ENCODE measurements around the gene SPI1.

The SPI1 gene

GRCh38 chr11:47394322-47395222, 16.2 kb upstream of the SPI1 start:
- H3K4me3 ChIP-seq (ENCODE audit: low read depth in 1 of 5, low read length in 5 of 5): peak overlapping the region in 4 of 5 donors; percentile 13 to 55 (median 28)

DNA sequence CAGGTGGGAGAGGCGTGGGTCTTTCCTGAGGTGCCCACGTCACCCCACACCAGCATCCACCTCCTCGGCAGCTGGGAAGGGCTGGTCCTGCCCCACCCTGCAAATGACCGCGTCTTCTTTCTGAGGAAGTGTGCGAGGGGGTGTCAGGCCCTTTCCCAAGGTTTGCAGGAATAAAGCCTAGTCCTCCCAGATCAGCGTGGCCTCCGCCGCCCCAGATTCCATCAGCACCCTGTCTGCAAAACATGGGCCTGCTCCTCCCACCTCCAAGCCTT, 15.6 kb upstream of the SPI1 start:
- Histone ChIP-seq H3K27me3 (ENCODE audit: control insufficient read depth in 5 of 5, insufficient read depth in 4 of 5, low read length in 5 of 5) (no peaks in the 10 kb centered on the region), H3K9ac (ENCODE audit: low read length in 5 of 5) (peak overlapping the region in 4 of 5 donors; percentile 3 to 70 (median 34)), H3K36me3 (ENCODE audit: control insufficient read depth in 5 of 5, insufficient read depth in 5 of 5, low read length in 5 of 5) (no peaks in the 10 kb centered on the region), H3K27ac (ENCODE audit: low read depth, low read length) (peak overlapping the region; percentile 88), H3K4me1 (ENCODE audit: control insufficient read depth in 5 of 5, insufficient read depth in 5 of 5, low read length in 5 of 5) (peaks cover 0 to 65% (median 31%) of the 10 kb centered on the region in 5 donors), H3K9me3 (ENCODE audit: control insufficient read depth in 5 of 5, low read length in 5 of 5) (no peaks in the 10 kb centered on the region), H3K4me3 (ENCODE audit: low read depth in 1 of 5, low read length in 5 of 5) (peak overlapping the region in 2 of 5 donors; percentile 19 to 55)

More at GRCh38 chr11:47394322-47395222, 16.2 kb upstream of the SPI1 start:
- H3K36me3 ChIP-seq (ENCODE audit: control insufficient read depth in 5 of 5, insufficient read depth in 5 of 5, low read length in 5 of 5): no peaks in the 10 kb centered on the region
- H3K9me3 ChIP-seq (ENCODE audit: control insufficient read depth in 5 of 5, low read length in 5 of 5): no peaks in the 10 kb centered on the region
- H3K27ac ChIP-seq (ENCODE audit: low read depth, low read length): peak overlapping the region; percentile 88
- H3K9ac ChIP-seq (ENCODE audit: low read length in 5 of 5): peak overlapping the region in 4 of 5 donors; percentile 64 to 83 (median 76)
- peaks cover 0 to 62% (median 32%) of the 10 kb centered on the region in 5 donors for H3K4me1 ChIP-seq (ENCODE audit: control insufficient read depth in 5 of 5, insufficient read depth in 5 of 5, low read length in 5 of 5)
- peaks cover 0 to 2% (median 0%) of the 10 kb centered on the region in 5 donors for H3K27me3 ChIP-seq (ENCODE audit: control insufficient read depth in 5 of 5, insufficient read depth in 4 of 5, low read length in 5 of 5)

- Histone ChIP-seq H3K27ac (ENCODE audit: low read depth, low read length) (peak overlapping the region; percentile 88), H3K4me1 (ENCODE audit: control insufficient read depth in 5 of 5, insufficient read depth in 5 of 5, low read length in 5 of 5) (peaks cover 0 to 71% (median 31%) of the 10 kb centered on the region in 5 donors), H3K9me3 (ENCODE audit: control insufficient read depth in 5 of 5, low read length in 5 of 5) (no peaks in the 10 kb centered on the region), H3K36me3 (ENCODE audit: control insufficient read depth in 5 of 5, insufficient read depth in 5 of 5, low read length in 5 of 5) (no peaks in the 10 kb centered on the region), H3K4me3 (ENCODE audit: low read depth in 1 of 5, low read length in 5 of 5) (no peak overlapping the region), H3K27me3 (ENCODE audit: control insufficient read depth in 5 of 5, insufficient read depth in 4 of 5, low read length in 5 of 5) (no peaks in the 10 kb centered on the region), H3K9ac (ENCODE audit: low read length in 5 of 5) (peak overlapping the region in 4 of 5 donors; percentile 12 to 48 (median 29))
Measured at GRCh38 chr11:47393163-47394049, 15.1 kb upstream of the SPI1 start.

- H3K27me3 ChIP-seq (ENCODE audit: control insufficient read depth in 5 of 5, insufficient read depth in 4 of 5, low read length in 5 of 5): no peaks in the 10 kb centered on the region
- no peaks in the 10 kb centered on the region for H3K9me3 ChIP-seq (ENCODE audit: control insufficient read depth in 5 of 5, low read length in 5 of 5)
- H3K9ac ChIP-seq (ENCODE audit: low read length in 5 of 5): no peak overlapping the region
- peak overlapping the region; percentile 41 for H3K27ac ChIP-seq (ENCODE audit: low read depth, low read length)
- H3K36me3 ChIP-seq (ENCODE audit: control insufficient read depth in 5 of 5, insufficient read depth in 5 of 5, low read length in 5 of 5): no peaks in the 10 kb centered on the region
- no peak overlapping the region for H3K4me3 ChIP-seq (ENCODE audit: low read depth in 1 of 5, low read length in 5 of 5)
- peaks cover 0 to 77% (median 34%) of the 10 kb centered on the region in 5 donors for H3K4me1 ChIP-seq (ENCODE audit: control insufficient read depth in 5 of 5, insufficient read depth in 5 of 5, low read length in 5 of 5)
Measured at GRCh38 chr11:47392546-47393162, 14.3 kb upstream of the SPI1 start.

DNA sequence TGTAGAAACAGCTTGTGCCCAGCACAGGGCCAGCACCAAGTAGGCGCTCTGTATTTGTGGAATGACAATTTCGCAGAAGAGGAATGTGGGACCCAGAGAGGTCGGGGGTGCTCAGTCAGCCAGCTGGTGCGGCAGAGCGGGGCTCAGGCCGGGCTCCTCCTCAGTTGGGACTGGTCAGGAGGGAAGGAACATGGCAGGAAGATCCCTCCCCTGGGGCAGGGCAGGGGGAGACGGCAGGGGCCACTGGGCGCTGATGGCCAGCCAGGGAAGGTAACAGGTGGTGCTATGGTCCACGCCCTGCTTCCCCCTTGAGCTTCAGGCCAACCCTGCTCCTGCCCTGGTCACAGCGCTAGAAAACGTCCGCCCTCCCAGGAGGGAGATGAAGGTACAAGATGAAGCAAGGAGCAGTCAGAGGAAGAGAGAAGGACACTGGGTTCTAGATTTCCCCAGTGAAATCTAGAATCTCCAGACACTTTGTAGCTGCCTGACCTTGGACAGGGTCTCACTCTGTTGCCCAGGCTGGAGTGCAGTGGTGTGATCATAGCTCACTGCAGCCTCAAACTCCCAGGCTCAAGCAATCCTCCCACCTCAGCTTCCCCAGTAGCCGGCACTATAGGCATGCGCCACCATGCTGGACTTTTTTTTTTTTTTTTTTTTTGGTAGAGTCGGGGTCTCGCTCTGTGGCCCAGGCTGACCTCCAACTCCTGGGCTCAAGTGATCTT, 13.5 kb upstream of the SPI1 start:
- Histone ChIP-seq H3K4me3 (ENCODE audit: low read depth in 1 of 5, low read length in 5 of 5) (no peak overlapping the region), H3K4me1 (ENCODE audit: control insufficient read depth in 5 of 5, insufficient read depth in 5 of 5, low read length in 5 of 5) (peaks cover 0 to 77% (median 34%) of the 10 kb centered on the region in 5 donors), H3K9me3 (ENCODE audit: control insufficient read depth in 5 of 5, low read length in 5 of 5) (no peaks in the 10 kb centered on the region), H3K27ac (ENCODE audit: low read depth, low read length) (peak overlapping the region; percentile 41), H3K27me3 (ENCODE audit: control insufficient read depth in 5 of 5, insufficient read depth in 4 of 5, low read length in 5 of 5) (no peaks in the 10 kb centered on the region), H3K36me3 (ENCODE audit: control insufficient read depth in 5 of 5, insufficient read depth in 5 of 5, low read length in 5 of 5) (no peaks in the 10 kb centered on the region), H3K9ac (ENCODE audit: low read length in 5 of 5) (peak overlapping the region in 2 of 5 donors; percentile 42 to 54)

- Histone ChIP-seq H3K27me3 (ENCODE audit: control insufficient read depth in 5 of 5, insufficient read depth in 4 of 5, low read length in 5 of 5) (no peaks in the 10 kb centered on the region), H3K4me1 (ENCODE audit: control insufficient read depth in 5 of 5, insufficient read depth in 5 of 5, low read length in 5 of 5) (peaks cover 0 to 77% (median 34%) of the 10 kb centered on the region in 5 donors), H3K4me3 (ENCODE audit: low read depth in 1 of 5, low read length in 5 of 5) (no peak overlapping the region), H3K9me3 (ENCODE audit: control insufficient read depth in 5 of 5, low read length in 5 of 5) (no peaks in the 10 kb centered on the region), H3K27ac (ENCODE audit: low read depth, low read length) (no peak overlapping the region), H3K9ac (ENCODE audit: low read length in 5 of 5) (peak overlapping the region in 2 of 5 donors; percentile 42 to 54), H3K36me3 (ENCODE audit: control insufficient read depth in 5 of 5, insufficient read depth in 5 of 5, low read length in 5 of 5) (no peaks in the 10 kb centered on the region)
Measured at GRCh38 chr11:47391077-47391583, 12.8 kb upstream of the SPI1 start.

GRCh38 chr11:47390422-47390760, 12.0 kb upstream of the SPI1 start:
- Histone ChIP-seq H3K27ac (ENCODE audit: low read depth, low read length) (no peak overlapping the region), H3K9ac (ENCODE audit: low read length in 5 of 5) (peak overlapping the region in 1 of 5 donors; percentile 42), H3K36me3 (ENCODE audit: control insufficient read depth in 5 of 5, insufficient read depth in 5 of 5, low read length in 5 of 5) (no peaks in the 10 kb centered on the region), H3K9me3 (ENCODE audit: control insufficient read depth in 5 of 5, low read length in 5 of 5) (no peaks in the 10 kb centered on the region), H3K4me3 (ENCODE audit: low read depth in 1 of 5, low read length in 5 of 5) (no peak overlapping the region), H3K4me1 (ENCODE audit: control insufficient read depth in 5 of 5, insufficient read depth in 5 of 5, low read length in 5 of 5) (peaks cover 0 to 69% (median 31%) of the 10 kb centered on the region in 5 donors), H3K27me3 (ENCODE audit: control insufficient read depth in 5 of 5, insufficient read depth in 4 of 5, low read length in 5 of 5) (no peaks in the 10 kb centered on the region)

DNA sequence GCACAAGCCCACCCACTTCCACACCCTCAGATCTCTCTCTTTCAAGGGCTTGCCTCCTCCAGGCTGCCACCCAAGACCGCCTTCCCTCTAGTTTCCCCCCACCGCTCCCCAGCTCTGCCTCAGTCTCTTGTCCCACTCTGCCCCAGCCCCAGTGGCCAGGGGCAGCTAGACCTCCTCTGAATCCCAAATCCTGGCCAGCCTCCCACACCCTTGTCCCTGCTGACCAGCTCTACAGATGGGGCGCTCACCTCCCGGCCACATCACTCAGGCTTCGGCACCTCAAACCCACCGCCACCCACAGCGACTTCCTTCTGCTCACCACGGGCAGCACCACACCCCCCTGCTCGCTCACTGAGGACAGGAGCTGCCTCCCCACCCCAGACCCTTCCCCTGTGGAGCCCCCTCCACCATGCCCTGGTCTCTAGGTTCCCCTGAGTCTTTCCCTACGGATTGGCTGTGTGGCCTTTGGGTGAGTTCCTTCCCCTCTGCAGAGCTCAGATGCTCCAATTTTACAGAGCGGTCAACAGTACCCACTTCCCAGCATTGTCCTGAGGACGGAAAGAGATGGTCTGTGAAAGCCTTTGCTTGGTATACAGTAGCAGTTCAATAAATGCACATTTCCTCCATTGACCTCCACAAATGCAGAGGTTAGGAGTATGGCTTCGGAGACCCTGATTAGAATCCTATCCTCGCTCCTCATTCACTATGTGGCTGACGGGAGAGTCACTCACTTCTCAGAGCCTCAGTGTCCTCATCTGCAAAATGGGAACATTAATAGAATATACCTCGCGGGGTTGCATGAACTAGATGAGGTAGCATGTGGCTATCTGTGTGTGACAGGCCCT, 11.5 kb upstream of the SPI1 start:
- Histone ChIP-seq H3K36me3 (ENCODE audit: control insufficient read depth in 5 of 5, insufficient read depth in 5 of 5, low read length in 5 of 5) (no peaks in the 10 kb centered on the region), H3K9ac (ENCODE audit: low read length in 5 of 5) (peak overlapping the region in 1 of 5 donors; percentile 13), H3K27ac (ENCODE audit: low read depth, low read length) (no peak overlapping the region)

More for the DNA sequence above, 11.5 kb upstream of the SPI1 start:
- Histone ChIP-seq H3K4me1 (ENCODE audit: control insufficient read depth in 5 of 5, insufficient read depth in 5 of 5, low read length in 5 of 5) (peaks cover 0 to 63% (median 28%) of the 10 kb centered on the region in 5 donors), H3K4me3 (ENCODE audit: low read depth in 1 of 5, low read length in 5 of 5) (peak overlapping the region in 1 of 5 donors; percentile 18), H3K9me3 (ENCODE audit: control insufficient read depth in 5 of 5, low read length in 5 of 5) (no peaks in the 10 kb centered on the region), H3K27me3 (ENCODE audit: control insufficient read depth in 5 of 5, insufficient read depth in 4 of 5, low read length in 5 of 5) (no peaks in the 10 kb centered on the region)

Data from subcutaneous abdominal adipose tissue (tissue), 5 donors.